Hematopoietic multipotent progenitor cell treated with erythropoietin and hydrocortisone succinate and interleukin-3 and kit ligand, for 15 days (in vitro differentiated cells): ENCODE results near the gene UBE3A.
"Not testable (repeated sequence)": the region's sequence is repeated elsewhere in the genome, so short reads cannot be mapped to it uniquely, and the experiment has no call there.

ENCODE experiments used
- DNase-seq: peaks from one replicate; pipeline ENCODE4 v3.0.0-alpha.2; 2015; ENCODE audit warnings: low spot score

The UBE3A gene

DNA sequence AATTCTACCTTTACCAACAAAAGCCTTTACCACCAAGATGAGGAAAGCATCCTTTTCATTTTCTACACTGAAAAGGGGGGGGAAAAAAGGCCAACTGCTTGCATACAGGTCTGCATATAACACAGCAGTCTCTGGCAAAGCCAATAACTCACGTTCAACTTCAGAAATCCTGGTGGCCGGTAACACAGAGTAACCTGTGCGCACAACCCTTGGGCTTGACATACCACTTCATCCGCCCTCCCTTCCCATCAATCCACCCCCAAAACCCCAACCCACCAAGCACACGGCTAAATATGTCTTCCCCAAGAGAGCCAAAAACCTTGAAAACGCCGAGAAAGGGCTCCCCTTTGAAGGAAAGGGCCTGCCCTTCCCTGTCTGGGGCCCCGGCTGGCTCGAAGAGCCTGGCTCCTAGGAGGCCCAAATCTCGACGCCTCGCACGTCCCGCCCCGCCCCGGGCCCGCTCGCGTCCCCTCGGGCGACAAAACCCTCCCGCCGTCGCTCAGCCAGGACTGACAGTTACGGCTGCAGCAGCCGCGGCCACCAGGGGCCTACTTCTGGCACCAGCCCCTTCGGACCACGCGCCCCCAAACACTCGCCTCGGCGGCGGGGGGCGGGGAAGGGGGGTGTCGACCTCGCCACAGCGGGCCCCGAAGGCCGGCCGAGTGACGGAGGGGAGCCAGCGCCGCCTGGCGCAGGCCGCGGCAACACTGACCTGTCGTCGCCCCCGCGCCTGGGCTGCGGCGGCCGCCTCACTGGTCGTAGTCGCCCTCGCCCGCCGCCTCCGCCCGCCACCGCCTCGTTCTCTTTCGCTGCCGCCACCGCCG, 835 bp downstream of the UBE3A start:
- peak; percentile 39 for DNase-seq

- DNase-seq, result no peak
These were observed 2.1 kb downstream of the UBE3A start for GRCh38 chr15:25436707-25437106.

DNA sequence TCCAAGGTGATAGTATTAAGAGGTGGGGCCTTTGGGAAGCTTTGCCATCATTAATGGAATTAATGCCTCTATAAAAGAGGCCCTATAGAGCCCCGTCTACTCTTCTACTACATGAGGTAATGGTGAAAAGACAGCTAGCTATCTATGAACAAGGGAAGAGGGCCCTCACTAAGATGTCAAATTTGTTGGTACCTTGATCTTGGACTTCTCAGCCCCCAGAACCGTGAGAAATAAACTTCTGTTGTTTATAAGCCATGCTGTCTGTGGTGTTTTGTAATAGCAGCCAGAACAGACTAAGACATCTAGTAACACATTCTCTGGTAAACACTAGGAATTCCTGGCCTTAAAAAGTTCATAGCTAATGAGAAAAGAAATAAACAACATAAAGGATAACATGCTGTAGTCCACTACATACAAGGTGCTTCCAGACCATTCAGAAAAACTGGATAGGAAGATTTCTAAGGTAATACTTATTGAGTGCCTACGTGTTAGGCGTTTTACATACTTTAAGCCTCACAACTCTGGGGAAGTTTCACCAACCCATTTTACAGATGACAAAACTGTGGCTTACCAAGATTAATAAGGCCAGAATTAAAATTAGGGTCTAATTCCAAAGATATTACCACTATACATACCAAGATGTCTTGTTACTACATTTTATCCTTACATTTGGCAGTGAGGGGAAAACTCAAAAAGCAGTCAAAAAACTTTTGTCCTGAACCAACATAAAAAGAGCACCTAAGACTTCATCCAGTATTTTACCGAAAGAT, 3.2 kb downstream of the UBE3A start:
- DNase-seq, result no peak

- no peak for DNase-seq
These were observed 5.5 kb downstream of the UBE3A start for GRCh38 chr15:25433118-25433865.

DNA sequence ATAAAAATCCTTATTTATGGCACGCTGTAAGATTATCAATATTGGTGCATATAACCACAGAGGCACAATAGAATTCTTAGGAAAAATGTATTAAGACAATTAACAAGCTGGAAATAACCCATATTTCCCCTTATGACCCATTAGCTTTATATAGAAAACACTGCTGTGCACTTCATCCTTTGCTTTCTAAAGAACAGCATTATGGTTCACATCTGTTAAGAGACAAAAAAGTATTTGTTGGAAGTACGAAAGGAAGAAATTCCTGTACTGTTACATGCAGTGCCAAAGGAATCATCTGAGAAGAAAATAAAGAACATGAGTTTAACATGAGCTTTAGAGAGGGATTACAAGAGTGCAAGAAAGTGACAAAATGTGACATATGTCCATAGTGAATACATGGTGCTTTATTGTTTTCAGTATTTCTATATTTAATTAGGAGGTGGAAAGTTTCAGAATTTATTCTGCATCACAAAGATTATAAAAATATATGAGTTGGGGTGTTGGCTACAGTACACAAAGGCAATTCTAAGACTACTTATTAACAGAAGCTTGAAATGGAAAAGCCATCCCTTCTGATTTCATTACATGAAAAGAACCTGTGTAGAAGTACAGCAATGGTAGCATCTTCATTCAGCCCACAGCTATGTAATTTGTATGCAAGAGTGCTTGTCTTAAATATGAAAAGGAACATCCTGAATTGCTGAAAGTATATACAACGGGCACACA, 6.8 kb downstream of the UBE3A start:
- no peak for DNase-seq

DNA sequence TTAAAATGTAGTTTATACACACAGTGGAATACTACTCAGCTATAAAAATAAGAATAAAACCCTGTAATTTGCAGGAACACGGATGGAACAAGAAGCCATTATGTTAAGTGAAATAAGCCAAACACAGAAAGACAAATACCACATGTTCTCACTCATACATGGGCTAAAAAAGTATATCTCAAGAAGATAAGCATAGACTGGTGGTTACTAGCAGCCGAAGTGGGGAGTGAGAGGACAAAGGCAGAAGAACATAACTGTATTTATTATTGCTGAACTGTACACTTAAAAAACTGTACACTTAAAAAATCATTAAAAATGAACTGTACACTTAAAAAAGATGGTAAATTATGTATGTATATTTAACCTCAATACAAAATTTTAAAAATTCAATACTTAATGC, 11.0 kb downstream of the UBE3A start:
- no peak for DNase-seq

GRCh38 chr15:25426896-25427610, 11.8 kb downstream of the UBE3A start:
- DNase-seq, result no peak

DNA sequence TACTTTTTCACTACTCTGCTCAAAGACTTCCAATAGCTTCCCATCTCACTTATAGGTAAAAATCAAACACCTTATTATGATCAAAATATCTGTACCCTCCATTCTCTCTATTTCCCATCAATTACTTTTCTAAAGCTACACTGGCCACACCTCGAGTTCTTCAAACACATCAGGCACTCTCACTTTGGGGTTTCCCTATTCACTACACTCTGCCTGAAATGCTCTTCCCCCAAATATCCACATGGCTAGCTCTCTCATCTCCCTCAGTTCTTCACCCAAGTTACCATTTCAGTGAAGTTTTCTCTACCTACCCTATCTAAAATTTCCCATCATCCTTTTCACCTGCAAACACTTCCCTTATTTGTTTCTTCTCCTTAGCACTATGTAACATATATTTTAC, 14.8 kb downstream of the UBE3A start:
- DNase-seq, result no peak

GRCh38 chr15:25422021-25422420, 16.8 kb downstream of the UBE3A start:
- DNase-seq, result no peak

DNA sequence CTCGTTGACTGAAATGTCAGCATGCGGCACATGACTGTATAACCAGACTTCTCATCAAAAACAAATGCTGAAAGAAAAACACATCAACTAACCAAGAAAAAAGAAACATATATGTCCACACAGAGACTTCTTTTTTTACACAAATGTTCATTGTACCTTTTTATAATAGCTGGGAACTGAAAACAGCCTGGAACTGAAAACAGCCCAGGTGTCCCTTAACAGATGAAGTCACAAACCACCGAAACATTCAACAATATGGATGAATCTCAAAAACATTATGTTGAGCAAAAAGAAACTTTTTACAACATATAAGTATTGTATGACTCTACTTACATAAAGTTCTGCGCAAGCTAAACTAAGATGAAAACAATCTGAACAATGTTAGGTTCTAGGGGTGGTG, 20.6 kb downstream of the UBE3A start:
- no peak for DNase-seq

DNA sequence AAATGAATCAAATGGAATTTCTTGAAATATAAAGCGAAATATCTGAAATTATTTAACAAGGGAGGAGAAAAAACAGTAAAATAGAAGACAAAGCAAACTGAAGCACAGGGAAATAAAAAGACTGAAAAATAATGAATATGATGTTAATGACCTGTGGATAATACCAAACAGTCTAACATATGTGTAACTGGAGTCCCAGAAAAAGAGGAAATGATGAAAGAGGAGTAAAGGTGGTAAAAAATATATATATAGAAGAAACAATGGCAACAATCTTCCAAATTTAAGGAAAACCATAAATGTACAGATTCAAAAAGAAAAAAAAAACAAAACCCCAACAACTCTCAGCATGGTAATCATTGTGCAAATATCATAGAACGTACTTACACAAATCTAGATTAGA, 21.2 kb downstream of the UBE3A start:
- DNase-seq, result no peak

DNA sequence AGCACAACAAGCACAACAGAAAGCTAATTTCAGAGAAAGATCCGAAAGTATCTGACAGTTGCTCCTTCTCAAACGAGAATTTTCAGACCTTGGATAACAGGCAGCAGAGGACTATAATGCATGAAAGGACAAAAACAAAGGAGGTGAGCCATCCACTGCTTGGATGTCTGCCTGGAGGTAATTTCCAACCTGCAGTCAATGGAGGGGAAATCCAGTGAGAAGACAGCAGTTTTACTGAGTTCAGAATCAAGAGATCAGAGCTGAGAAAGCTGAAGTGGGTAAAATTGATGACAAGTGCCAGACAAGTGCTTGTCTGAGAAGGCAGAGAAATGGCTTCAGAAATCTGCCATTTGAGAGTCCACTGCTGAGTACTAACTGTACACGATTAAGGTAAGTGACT, 22.1 kb downstream of the UBE3A start:
- no peak for DNase-seq

GRCh38 chr15:25415707-25416106, 23.1 kb downstream of the UBE3A start:
- no peak for DNase-seq

DNA sequence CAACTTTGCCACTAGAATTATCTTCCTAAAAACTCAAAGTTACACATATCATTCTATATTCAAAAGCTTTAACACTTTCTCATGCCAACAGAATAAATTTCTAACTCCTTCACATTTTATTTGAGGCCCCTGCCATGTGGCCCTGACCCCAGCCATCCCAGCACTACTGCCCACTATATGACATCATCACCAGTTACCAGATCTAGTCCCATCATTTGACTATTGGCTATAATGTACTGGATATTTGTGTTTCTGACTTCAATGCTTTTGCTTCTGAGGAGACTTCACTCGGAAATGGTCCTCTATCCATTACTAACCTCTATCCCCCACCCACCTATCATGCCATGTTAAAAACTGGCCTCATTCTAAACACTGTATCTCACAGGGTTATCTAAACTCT, 23.6 kb downstream of the UBE3A start:
- no peak for DNase-seq

DNA sequence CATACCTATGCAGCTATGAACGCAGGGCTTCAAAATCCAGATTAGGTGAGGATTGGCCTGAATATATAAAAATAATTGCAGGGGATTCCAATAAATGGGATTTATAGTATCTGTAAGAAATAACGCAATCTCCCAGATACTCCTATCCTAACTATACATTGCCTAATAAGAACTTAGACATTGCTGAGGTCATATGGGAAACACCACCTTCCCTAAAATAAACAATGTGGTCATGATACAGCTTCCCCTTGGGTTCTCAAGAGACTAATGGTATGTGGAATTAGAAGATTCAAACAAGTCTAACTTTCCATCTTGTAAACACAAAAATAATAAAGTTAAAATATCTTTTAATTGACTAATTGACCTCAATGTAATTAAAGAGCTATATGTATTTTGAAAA, 28.2 kb downstream of the UBE3A start:
- no peak for DNase-seq

DNA sequence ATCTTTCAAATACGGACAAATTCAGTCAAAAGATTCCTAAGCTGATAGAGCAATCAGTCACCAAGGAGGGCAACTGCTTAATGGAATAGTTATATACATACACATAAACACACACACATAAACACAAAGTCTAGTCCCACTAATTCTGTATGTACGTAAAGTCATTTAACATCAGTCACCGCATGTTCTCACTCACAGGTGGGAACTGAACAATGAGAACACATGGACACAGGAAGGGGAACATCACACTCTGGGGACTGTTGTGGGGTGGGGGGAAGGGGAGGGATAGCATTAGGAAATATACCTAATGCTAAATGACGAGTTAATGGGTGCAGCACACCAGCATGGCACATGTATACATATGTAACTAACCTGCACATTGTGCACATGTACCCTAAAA, 29.1 kb downstream of the UBE3A start:
- not testable (repeated sequence) for DNase-seq

DNA sequence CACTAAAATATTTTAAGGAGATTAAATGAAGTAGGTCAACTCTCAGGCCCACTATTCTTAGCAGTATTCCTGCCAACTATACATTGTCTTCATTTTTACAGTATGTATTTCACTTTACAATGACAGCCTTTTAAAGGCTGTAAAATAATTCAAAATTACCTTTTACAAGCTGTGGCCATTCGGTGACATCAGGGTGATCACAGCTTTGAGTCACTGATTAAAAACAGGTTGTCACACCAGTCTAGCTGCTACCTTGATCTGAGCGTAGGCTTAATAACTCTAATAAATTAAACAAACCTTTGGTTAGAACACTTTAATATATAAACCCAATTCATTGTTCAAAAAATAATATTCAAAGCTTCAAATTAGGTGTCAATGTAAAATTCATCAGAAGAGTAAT, 29.9 kb downstream of the UBE3A start:
- DNase-seq, result no peak

DNA sequence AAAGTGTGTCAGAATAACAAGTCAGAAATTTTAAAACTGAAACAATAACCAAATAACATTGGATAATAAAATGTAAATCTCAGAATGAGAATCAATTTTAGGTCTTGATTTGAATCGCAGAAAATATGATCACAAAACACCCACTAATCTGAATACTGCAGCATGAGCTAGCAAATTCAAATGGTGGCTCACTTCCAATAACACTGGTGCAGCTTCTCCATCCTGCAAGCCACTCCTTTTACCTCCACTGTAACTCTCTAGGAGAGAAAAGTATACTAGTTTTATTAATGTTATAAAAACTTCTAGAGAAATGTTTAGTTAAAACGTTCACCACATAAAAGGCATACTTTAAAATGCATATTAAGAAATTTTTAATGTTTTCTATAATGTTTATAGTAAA, 30.4 kb downstream of the UBE3A start:
- DNase-seq, result peak; percentile 5

- no peak for DNase-seq
These were observed 30.9 kb downstream of the UBE3A start for GRCh38 chr15:25407950-25408349.

DNA sequence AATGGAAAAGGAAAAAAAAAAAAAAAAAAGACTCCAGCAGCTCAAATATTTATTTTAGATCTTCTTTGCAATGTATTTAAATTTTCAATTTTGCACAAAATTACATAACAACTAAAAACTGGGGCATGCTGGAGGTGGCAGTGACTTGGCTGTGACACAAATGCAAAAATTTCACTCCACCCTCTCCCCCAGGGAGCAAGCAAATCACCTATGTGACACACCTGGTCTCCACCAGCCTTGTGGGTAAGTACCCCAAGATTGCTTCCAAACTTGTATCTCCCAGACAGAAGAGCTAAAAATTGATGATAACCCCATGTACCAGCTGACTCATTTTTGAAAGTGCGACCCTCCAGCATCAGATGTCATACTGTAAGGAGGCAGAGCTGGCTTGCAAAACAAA, 32.0 kb downstream of the UBE3A start:
- no peak for DNase-seq

DNA sequence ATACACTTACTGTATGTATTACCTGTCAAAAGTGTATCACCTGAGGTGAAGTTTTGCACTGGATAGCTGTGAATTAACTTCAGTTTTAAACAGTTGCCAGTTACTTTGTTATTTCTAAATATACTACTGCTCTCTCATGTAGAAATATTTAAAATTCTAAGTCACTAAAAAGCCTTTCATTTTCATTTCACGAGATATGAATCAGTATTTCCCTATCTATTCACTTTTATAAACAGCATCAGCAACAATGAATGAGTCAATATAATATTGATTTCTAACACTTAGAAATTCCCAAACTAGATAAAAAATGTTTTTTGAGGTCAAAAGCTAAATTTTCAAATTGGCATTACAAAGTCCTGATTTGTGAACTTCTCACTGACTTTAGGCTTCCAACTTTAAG, 32.6 kb downstream of the UBE3A start:
- DNase-seq, result no peak

GRCh38 chr15:25403771-25404170, 35.1 kb downstream of the UBE3A start:
- no peak for DNase-seq
